GM12892 (cell line): ENCODE measurements around the gene MYO3B.
"Not testable (repeated sequence)": the region's sequence is repeated elsewhere in the genome, so short reads cannot be mapped to it uniquely, and the experiment has no call there.

Experiments
- DNase-seq: peaks from one replicate; pipeline ENCODE4 v3.0.0; 2011; ENCODE audit not compliant: insufficient read length
- FAIRE-seq: peaks from 2 replicates; lab custom pipeline; 2011; peaks lifted over from hg19 to GRCh38; lab: Jason Lieb, UNC
- POLR2A ChIP-seq: IDR thresholded peaks from 2 replicates; pipeline ENCODE4 v1.6.1; 2011; ENCODE audit warnings: low read depth, low read length, control low read depth
- POLR2AphosphoS5 ChIP-seq: IDR thresholded peaks from 2 replicates; pipeline ENCODE4 v1.6.1; 2011; ENCODE audit warnings: low read depth, low read length, control low read depth
- TAF1 ChIP-seq: IDR thresholded peaks from 2 replicates; pipeline ENCODE4 v1.6.1; 2011; ENCODE audit warnings: low read depth, mild to moderate bottlenecking, control low read depth, low read length, borderline replicate concordance

The MYO3B gene

GRCh38 chr2:170465241-170465640 is 287.3 kb downstream of the MYO3B start:
- no peak for FAIRE-seq
- no peak for DNase-seq
- TF ChIP-seq TAF1: no peak
- TF ChIP-seq POLR2AphosphoS5: no peak
- no peak for TF ChIP-seq POLR2A

GRCh38 chr2:170466632-170467031 is 288.7 kb downstream of the MYO3B start:
- DNase-seq (no peak), FAIRE-seq (no peak)
- TF ChIP-seq TAF1: no peak
- TF ChIP-seq POLR2AphosphoS5: no peak
- no peak for TF ChIP-seq POLR2A

DNA sequence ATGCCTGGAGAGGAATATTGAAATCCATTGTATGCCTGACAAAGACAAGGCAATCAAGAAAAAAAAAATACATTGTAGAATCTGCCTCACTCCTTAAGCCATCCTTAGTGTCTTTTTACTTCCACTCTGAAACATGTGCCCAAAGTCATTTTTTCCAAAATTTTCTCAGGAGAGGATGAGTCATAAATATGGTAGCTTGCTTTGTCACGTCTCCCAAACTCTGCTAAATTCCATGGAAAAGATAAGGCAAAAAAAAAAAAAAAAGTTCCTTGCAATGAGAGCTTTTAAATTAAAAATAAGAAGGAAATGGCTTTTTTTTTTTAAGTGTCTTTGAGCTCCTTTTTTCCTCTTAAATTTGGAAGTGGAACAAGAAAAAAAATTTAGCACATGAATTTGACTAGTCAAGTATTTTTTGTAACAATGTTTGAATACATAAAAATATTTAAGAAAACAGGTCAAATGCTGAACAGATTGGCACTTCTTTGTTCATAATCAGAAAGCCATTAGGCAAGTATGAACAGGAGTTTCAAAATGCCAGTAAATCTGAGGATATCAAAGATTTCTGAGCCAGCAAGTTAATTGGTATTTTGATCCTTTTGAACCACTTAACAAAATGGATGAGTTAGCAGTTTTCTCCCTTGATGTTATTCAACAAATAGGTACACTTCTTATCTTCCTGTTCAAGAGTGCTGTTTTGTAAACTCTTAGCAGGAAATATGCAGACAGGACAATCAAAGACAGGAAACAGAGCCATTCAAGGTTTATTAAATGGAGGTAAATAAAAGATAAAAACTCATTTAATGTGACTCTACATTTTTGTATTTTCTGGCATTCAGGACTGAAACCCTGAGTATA is 289.8 kb downstream of the MYO3B start:
- FAIRE-seq: no peak
- no peak for TF ChIP-seq POLR2A
- TF ChIP-seq TAF1: no peak
- TF ChIP-seq POLR2AphosphoS5: no peak
- DNase-seq: no peak

- TF ChIP-seq TAF1 (no peak), POLR2A (no peak), POLR2AphosphoS5 (no peak)
- FAIRE-seq (no peak), DNase-seq (no peak)
Observed at GRCh38 chr2:170468557-170468956, 290.6 kb downstream of the MYO3B start.

DNA sequence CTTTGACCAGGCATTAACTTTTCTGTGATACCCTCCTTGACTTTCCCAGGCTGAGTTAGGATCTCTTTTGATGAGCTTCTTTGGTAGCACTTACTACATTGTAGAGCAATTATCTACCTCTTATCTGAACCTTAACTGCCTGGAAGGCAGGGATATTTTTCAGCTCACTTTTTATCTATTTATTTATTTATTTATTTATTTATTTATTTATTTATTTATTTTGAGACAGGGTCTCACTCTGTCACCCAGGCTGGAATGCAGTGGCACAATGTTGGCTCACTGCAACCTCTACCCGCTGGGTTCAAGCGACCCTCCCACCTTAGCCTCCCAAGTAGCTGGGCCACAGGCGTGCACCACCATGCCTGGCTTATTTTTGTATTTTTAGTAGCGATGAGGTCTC is 294.6 kb downstream of the MYO3B start:
- DNase-seq, FAIRE-seq: not testable (repeated sequence)

DNA sequence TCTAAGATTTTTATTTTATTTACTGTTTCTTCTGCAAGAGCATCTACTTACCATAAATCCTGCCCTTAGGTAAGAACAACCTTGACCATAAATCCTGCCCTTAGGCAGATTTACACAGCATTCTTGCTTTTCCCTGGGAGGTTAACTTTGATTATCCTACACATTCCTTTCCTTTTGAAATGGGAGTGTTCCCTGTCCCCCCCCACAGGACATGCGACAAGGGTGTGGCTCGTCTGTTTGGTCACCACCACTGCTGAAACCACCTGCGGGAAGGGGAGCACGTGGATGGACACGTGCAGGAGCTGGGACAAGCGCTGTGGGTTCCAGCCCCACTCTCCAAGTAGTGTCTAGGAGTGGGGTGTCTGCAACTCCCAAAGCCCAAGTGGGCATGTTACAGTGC is 297.9 kb downstream of the MYO3B start:
- FAIRE-seq (no peak), DNase-seq (no peak)
- no peak for TF ChIP-seq POLR2AphosphoS5

GRCh38 chr2:170477630-170478029 is 299.7 kb downstream of the MYO3B start:
- no peak for FAIRE-seq
- no peak for TF ChIP-seq TAF1
- TF ChIP-seq POLR2AphosphoS5: no peak
- TF ChIP-seq POLR2A: no peak
- DNase-seq: no peak

- no peak for DNase-seq
- FAIRE-seq: no peak
- no peak for TF ChIP-seq POLR2AphosphoS5
- no peak for TF ChIP-seq TAF1
- TF ChIP-seq POLR2A: no peak
Observed at GRCh38 chr2:170481201-170481600, 303.3 kb downstream of the MYO3B start.

DNA sequence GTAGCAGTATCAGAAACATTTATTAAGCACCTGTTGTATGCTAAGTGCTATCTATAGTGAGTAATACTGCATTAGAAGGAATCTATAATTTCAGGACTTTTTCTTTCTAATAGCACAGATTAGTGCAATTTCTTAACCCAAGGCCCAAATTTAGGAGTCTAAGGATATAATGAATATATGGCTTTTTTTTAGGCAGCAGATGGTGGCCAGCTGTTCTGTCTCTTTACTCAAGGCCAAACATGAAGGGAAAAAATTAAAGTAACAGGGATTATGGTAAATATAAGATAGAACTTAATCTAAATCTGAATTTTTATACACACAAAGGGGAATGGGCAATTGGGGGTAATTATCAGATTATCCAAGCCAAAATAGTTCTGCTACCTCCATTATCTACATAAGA is 306.6 kb downstream of the MYO3B start:
- FAIRE-seq (no peak), DNase-seq (no peak)

DNA sequence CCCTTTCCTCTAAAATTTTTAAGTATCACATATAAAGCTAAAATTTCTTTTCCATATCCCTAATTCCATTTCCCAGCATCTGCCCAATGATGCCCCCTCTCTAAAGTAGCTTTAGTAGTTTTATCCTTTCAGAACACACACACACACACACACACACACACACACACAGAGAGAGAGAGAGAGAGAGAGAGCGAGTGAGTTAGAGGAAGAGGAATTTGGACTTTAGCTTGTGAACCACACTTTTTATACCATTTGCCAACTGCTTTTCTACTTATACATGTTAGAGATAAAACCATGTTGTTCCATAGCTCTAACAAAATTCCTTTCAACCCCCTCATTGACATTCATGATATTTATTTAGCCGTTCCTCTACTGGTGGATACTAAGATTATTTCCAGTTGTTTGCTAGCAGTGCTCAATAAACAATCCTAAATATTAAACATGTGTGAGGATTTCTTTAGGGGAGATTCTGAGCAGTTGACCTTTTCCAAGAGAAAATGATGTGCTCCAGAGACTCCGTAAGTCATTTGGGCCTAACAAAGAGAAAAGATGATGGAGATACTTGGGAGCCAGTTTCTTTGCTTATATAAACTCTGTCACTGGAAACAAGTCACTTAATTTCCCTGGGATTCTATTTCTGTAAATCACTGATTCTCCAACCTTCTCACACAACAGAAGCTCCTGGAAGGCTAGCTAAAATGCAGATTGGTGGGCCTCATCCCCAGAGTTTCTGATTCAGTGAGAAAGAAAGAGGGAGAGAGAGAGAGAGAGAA is 307.5 kb downstream of the MYO3B start:
- TF ChIP-seq TAF1: no peak
- TF ChIP-seq POLR2A: no peak
- FAIRE-seq (no peak), DNase-seq (no peak)

More for the DNA sequence above, 306.6 kb downstream of the MYO3B start:
- no peak for TF ChIP-seq POLR2A
- no peak for TF ChIP-seq POLR2AphosphoS5
- TF ChIP-seq TAF1: no peak

DNA sequence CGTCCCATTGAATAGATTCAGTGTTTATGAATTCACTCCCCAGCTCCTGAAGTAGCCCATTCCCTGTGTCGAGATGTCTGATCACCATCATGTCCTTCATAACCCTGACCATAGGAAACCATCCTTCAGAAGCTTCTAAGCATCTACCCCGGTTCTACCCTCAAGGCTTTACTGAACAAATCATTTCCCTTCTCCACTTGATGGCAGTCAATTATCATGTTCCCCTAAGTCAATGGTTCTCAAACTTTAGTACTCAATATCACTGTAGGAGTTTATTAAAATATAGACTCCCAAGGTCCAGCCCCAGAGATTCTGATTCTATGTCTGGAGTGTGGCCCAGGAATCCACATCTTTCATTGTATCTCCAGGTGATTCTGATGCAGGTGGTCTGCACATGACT is 308.8 kb downstream of the MYO3B start:
- FAIRE-seq (no peak), DNase-seq (no peak)
- no peak for TF ChIP-seq TAF1
- no peak for TF ChIP-seq POLR2A
- TF ChIP-seq POLR2AphosphoS5: no peak

- no peak for TF ChIP-seq TAF1
- no peak for TF ChIP-seq POLR2A
- TF ChIP-seq POLR2AphosphoS5: no peak
- DNase-seq (no peak), FAIRE-seq (no peak)
Observed at GRCh38 chr2:170488807-170489206, 310.9 kb downstream of the MYO3B start.
